Liver (tissue), 9 donors: ENCODE measurements around the gene NAAA. TPM values are rescaled to one million over a fixed set of nuclear protein-coding genes. Genes with fewer than 3 reads are reported as not detected.

Experiments
- DNase-seq: peaks from one replicate; pipeline ENCODE4 v3.0.0-alpha.2; 2017; ENCODE audit warnings: low spot score
- H3K27ac ChIP-seq, 2 donors: one replicate each; pipeline ENCODE4 v1.7.0; 2013; ENCODE audit warnings: inconsistent platforms in 2 of 2, low read length in 2 of 2, control low read depth in 1 of 2, low read depth in 1 of 2, mild to moderate bottlenecking in 1 of 2
- H3K27me3 ChIP-seq, 4 donors: one replicate each; pipeline versions ENCODE4 v1.6.1 to v1.7.0; 2013; ENCODE audit warnings: low read length in 3 of 4, inconsistent platforms in 1 of 4, mild to moderate bottlenecking in 1 of 4, moderate library complexity in 1 of 4; ENCODE audit not compliant: control insufficient read depth in 4 of 4, insufficient read depth in 4 of 4
- H3K36me3 ChIP-seq, 4 donors: one replicate each; pipeline versions ENCODE4 v1.6.1 to v1.7.0; 2013; ENCODE audit warnings: low read length in 3 of 4, mild to moderate bottlenecking in 3 of 4, low read depth in 1 of 4, moderate library complexity in 1 of 4; ENCODE audit not compliant: control insufficient read depth in 4 of 4, insufficient read depth in 3 of 4
- H3K4me1 ChIP-seq, 4 donors: one replicate each; pipeline versions ENCODE4 v1.6.1 to v1.7.0; 2013; ENCODE audit warnings: low read length in 3 of 4, mild to moderate bottlenecking in 3 of 4, moderate library complexity in 1 of 4; ENCODE audit not compliant: control insufficient read depth in 4 of 4, insufficient read depth in 4 of 4
- H3K4me3 ChIP-seq, 3 donors: one replicate each; pipeline versions ENCODE4 v1.6.1 to v1.7.0; 2013; ENCODE audit warnings: low read length in 3 of 3, control low read depth in 1 of 3, low read depth in 1 of 3, mild to moderate bottlenecking in 1 of 3
- H3K9ac ChIP-seq, 2 donors: one replicate each; pipeline ENCODE4 v1.7.0; 2013; ENCODE audit warnings: low read length in 2 of 2, mild to moderate bottlenecking in 2 of 2, moderate library complexity in 2 of 2, control low read depth in 1 of 2, low read depth in 1 of 2
- H3K9me3 ChIP-seq, 4 donors: one replicate each; pipeline versions ENCODE4 v1.6.1 to v1.7.0; 2013; ENCODE audit warnings: low read length in 3 of 4; ENCODE audit not compliant: control insufficient read depth in 4 of 4
- ATF3 ChIP-seq: IDR thresholded peaks from 2 replicates; pipeline ENCODE4 v1.6.1; 2016; ENCODE audit warnings: antibody characterized with exemption
- CTCF ChIP-seq: fragments of 150-350 bp; IDR thresholded peaks from 2 replicates; pipeline ENCODE4 v1.5.1; 2017; ENCODE audit warnings: improper control_type of control experiment, low read depth, low read length; ENCODE audit not compliant: missing input control
- EGR1 ChIP-seq, 2 donors: IDR thresholded peaks; 2 replicates each; pipeline ENCODE4 v1.6.1; 2016 to 2018; ENCODE audit warnings: antibody characterized with exemption in 2 of 2, low read depth in 2 of 2
- FOXA1 ChIP-seq: IDR thresholded peaks from 2 replicates; pipeline ENCODE4 v1.6.1; 2016; ENCODE audit warnings: antibody characterized with exemption
- FOXA2 ChIP-seq: IDR thresholded peaks from 2 replicates; pipeline ENCODE4 v1.6.1; 2016; ENCODE audit warnings: antibody characterized with exemption
- GABPA ChIP-seq, 2 donors: IDR thresholded peaks in 1 of 2; conservative IDR thresholded peaks in 1 of 2; 2 replicates each; pipeline ENCODE4 v1.6.1; 2016; ENCODE audit warnings: antibody characterized with exemption in 2 of 2, mild to moderate bottlenecking in 1 of 2, moderate library complexity in 1 of 2
- HNF4A ChIP-seq, 2 donors: conservative IDR thresholded peaks; 2 replicates each; pipeline ENCODE4 v1.6.1; 2016; ENCODE audit warnings: antibody characterized with exemption in 2 of 2, mild to moderate bottlenecking in 2 of 2
- HNF4G ChIP-seq: IDR thresholded peaks from 2 replicates; pipeline ENCODE4 v1.6.1; 2016; ENCODE audit warnings: antibody characterized with exemption
- JUND ChIP-seq, 2 donors: IDR thresholded peaks; 2 replicates each; pipeline ENCODE4 v1.6.1; 2016; ENCODE audit warnings: antibody characterized with exemption in 2 of 2
- MAX ChIP-seq: IDR thresholded peaks from 2 replicates; pipeline ENCODE4 v1.6.1; 2016; ENCODE audit warnings: antibody characterized with exemption
- NR2F2 ChIP-seq: IDR thresholded peaks from 2 replicates; pipeline ENCODE4 v1.6.1; 2016; ENCODE audit warnings: antibody characterized with exemption
- RAD21 ChIP-seq, 2 donors: IDR thresholded peaks; 2 replicates each; pipeline ENCODE4 v1.6.1; 2016; ENCODE audit warnings: antibody characterized with exemption in 2 of 2, mild to moderate bottlenecking in 2 of 2
- REST ChIP-seq: IDR thresholded peaks from 2 replicates; pipeline ENCODE4 v1.6.1; 2016; ENCODE audit warnings: antibody characterized with exemption, mild to moderate bottlenecking
- RXRA ChIP-seq, 2 donors: IDR thresholded peaks; 2 replicates each; pipeline ENCODE4 v1.6.1; 2017 to 2018; ENCODE audit warnings: antibody characterized with exemption in 2 of 2, mild to moderate bottlenecking in 1 of 2
- SP1 ChIP-seq: IDR thresholded peaks from 2 replicates; pipeline ENCODE4 v1.6.1; 2018; ENCODE audit warnings: antibody characterized with exemption, mild to moderate bottlenecking
- TAF1 ChIP-seq: conservative IDR thresholded peaks from 2 replicates; pipeline ENCODE4 v1.6.1; 2016; ENCODE audit warnings: antibody characterized with exemption, mild to moderate bottlenecking
- YY1 ChIP-seq: IDR thresholded peaks from 2 replicates; pipeline ENCODE4 v1.6.1; 2016; ENCODE audit warnings: antibody characterized with exemption, mild to moderate bottlenecking
- WGBS: extraction: QIAGEN DNeasy Blood & Tissue Kit; methylation state at CpG from one replicate; pipeline ENCODE4 v1.1.7; 2013; 5-methylcytosine and 5-hydroxymethylcytosine counted together
- polyA plus RNA-seq, 2 donors: library from polyadenylated mRNA; stranded (reverse) in 1 of 2; unstranded in 1 of 2; fragments of 200-250 nt in 1 of 2; fragments of >200 nt in 1 of 2; fragmentation: Nextera tagmentation in 1 of 2; extraction: Ambion mirVana in 1 of 2; gene quantifications; one replicate each; pipeline versions ENCODE4 v1.2.1 to v1.2.3, GENCODE V29; 2013 to 2015
- total RNA-seq, 2 donors: library from RNA; depleted of rRNA; stranded (reverse); fragments of >200 nt; gene quantifications; one replicate each; pipeline ENCODE4 v1.2.3, GENCODE V29; 2014
- TF ChIP-seq, protein P1 (sequence below): IDR thresholded peaks from 2 replicates; pipeline ENCODE4 v1.6.1; 2016; ENCODE audit warnings: antibody characterized with exemption
- donor health status: healthy.
- donor health status: healthy.
- donor health status: healthy.
- donor health status: healthy.
- donor health status: healthy.

The NAAA gene
- total and polyA plus RNA-seq, 4 donors: 42.2 to 122 (median 57.2) TPM

GRCh38 chr4:75922588-75922987 lies 18.2 kb downstream of the NAAA start:
- peak; percentile 49 for TF ChIP-seq YY1
- peak; percentile 66 for TF ChIP-seq ATF3
- TF ChIP-seq HNF4G: no peak
- TF ChIP-seq MAX: no peak
- TF ChIP-seq, protein P1, sequence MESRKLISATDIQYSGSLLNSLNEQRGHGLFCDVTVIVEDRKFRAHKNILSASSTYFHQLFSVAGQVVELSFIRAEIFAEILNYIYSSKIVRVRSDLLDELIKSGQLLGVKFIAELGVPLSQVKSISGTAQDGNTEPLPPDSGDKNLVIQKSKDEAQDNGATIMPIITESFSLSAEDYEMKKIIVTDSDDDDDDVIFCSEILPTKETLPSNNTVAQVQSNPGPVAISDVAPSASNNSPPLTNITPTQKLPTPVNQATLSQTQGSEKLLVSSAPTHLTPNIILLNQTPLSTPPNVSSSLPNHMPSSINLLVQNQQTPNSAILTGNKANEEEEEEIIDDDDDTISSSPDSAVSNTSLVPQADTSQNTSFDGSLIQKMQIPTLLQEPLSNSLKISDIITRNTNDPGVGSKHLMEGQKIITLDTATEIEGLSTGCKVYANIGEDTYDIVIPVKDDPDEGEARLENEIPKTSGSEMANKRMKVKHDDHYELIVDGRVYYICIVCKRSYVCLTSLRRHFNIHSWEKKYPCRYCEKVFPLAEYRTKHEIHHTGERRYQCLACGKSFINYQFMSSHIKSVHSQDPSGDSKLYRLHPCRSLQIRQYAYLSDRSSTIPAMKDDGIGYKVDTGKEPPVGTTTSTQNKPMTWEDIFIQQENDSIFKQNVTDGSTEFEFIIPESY: peak; percentile 71
- peak; percentile 15 for TF ChIP-seq NR2F2
- TF ChIP-seq HNF4A (conservative IDR thresholded peaks at IDR 0.05): peak; percentile 59 to 73
- peak in 1 of 2 donors; percentile 46 for TF ChIP-seq GABPA (IDR thresholded peaks at IDR 0.05 in 1 of 2, conservative IDR thresholded peaks at IDR 0.05 in 1 of 2)
- TF ChIP-seq CTCF: no peak
- TF ChIP-seq EGR1 (IDR thresholded peaks at IDR 0.05; ENCODE audit: low read depth in 2 of 2): no peak
- peak; percentile 78 to 87 for TF ChIP-seq RXRA (IDR thresholded peaks at IDR 0.05)
- no peak for TF ChIP-seq FOXA1
- TF ChIP-seq JUND (IDR thresholded peaks at IDR 0.05): peak in 1 of 2 donors; percentile 29
- TF ChIP-seq REST: no peak
- TF ChIP-seq FOXA2: peak; percentile 22
- no peak for TF ChIP-seq TAF1
- TF ChIP-seq RAD21 (IDR thresholded peaks at IDR 0.05): peak; percentile 30 to 41
- peak; percentile 52 for TF ChIP-seq SP1
- Histone ChIP-seq H3K9me3 (no peaks in the 10 kb centered on the region), H3K27ac (no peak overlapping the region), H3K9ac (no peak overlapping the region), H3K4me1 (peaks cover 11 to 43% (median 30%) of the 10 kb centered on the region in 4 donors), H3K4me3 (no peak overlapping the region), H3K36me3 (peaks cover 0 to 8% (median 2%) of the 10 kb centered on the region in 4 donors), H3K27me3 (no peaks in the 10 kb centered on the region)
- no peak for DNase-seq
- WGBS: 46% methylated on average over 1 of the region's 1 CpG
